DMS153 (cell line): ENCODE measurements around the gene KSR1.
A peak's percentile ranks its signal among the peaks of the same experiment; 100 is the strongest.

Experiments used
- DNase-seq: peaks from one replicate; lab custom pipeline; 2025; lab: John Stamatoyannopoulos, UW

The KSR1 gene

GRCh38 chr17:27590864-27591263 lies 134.6 kb downstream of the KSR1 start:
- no peak for DNase-seq

- no peak for DNase-seq
Measured at GRCh38 chr17:27591986-27592385, 135.7 kb downstream of the KSR1 start.

GRCh38 chr17:27593232-27593856 lies 137.1 kb downstream of the KSR1 start:
- DNase-seq, result no peak

- DNase-seq, result no peak
Measured at GRCh38 chr17:27593857-27594255, 137.6 kb downstream of the KSR1 start.

GRCh38 chr17:27595208-27595607 lies 139.0 kb downstream of the KSR1 start:
- no peak for DNase-seq

GRCh38 chr17:27596096-27596495 lies 139.8 kb downstream of the KSR1 start:
- DNase-seq, result no peak

- no peak for DNase-seq
Measured at GRCh38 chr17:27596566-27597187, 140.4 kb downstream of the KSR1 start.

- DNase-seq, result no peak
Measured at GRCh38 chr17:27597188-27597580, 140.9 kb downstream of the KSR1 start.

GRCh38 chr17:27597783-27598320 lies 141.6 kb downstream of the KSR1 start:
- no peak for DNase-seq

- no peak for DNase-seq
Measured at GRCh38 chr17:27598337-27599050, 142.2 kb downstream of the KSR1 start.

GRCh38 chr17:27600471-27600870 lies 144.2 kb downstream of the KSR1 start:
- no peak for DNase-seq

GRCh38 chr17:27601069-27601974 lies 145.1 kb downstream of the KSR1 start:
- DNase-seq, result peak; percentile 59

GRCh38 chr17:27601975-27602302 lies 145.7 kb downstream of the KSR1 start:
- DNase-seq, result no peak

- DNase-seq, result peak; percentile 32
Measured at GRCh38 chr17:27602721-27603420, 146.6 kb downstream of the KSR1 start.

GRCh38 chr17:27603421-27603770 lies 147.1 kb downstream of the KSR1 start:
- DNase-seq, result no peak

- DNase-seq, result no peak
Measured at GRCh38 chr17:27603880-27604794, 147.9 kb downstream of the KSR1 start.

GRCh38 chr17:27605409-27605808 lies 149.2 kb downstream of the KSR1 start:
- no peak for DNase-seq

- DNase-seq, result no peak
Measured at GRCh38 chr17:27607521-27608091, 151.4 kb downstream of the KSR1 start.

GRCh38 chr17:27608328-27609230 lies 152.3 kb downstream of the KSR1 start:
- DNase-seq, result no peak
